ENCODE data around the gene MT1H.

DNA sequence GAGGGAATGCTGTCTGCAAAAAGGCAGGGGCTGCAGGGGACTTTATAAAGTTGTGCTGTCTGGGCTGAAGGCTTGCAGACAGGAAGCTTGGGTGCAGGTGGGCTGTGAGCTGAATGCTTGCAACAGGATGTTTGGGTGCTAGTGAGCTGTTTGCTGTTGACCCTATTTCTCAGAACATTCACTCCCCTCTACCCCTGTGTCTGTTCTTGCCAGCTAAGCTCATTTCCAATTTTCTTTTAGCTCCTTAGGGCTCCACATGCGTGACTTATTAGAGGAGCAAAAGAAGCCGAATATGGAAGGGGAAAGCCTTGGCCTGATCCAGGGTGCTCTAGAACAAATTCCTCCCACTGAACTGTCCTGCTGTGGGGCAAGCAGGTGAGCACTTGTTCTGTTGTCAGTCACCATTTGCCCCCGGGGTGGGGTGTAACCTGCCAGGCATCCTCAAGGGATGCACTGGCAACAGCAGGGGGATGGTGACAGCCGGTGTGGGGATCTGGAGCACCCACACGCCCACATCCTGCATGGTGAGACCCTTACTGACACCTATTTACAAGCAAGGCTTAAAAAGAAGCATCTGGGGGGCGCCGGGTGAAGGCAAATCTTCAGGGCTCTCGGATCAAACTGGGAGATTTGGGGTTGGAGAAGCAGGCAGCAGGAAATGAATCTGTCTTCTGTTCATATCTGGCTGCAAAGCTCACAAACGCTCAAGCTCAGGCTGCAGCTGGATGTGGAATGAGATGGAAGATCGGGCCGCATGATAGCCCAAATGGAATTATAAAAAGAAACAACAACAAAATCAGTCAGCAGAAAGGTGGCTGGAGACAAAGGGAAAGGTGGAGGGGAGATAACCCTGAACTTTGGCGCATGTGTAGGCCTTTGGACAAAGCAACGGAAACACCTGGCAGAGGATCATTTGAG, 39.2 kb downstream of the MT1H start:
- TF ChIP-seq, protein P1, sequence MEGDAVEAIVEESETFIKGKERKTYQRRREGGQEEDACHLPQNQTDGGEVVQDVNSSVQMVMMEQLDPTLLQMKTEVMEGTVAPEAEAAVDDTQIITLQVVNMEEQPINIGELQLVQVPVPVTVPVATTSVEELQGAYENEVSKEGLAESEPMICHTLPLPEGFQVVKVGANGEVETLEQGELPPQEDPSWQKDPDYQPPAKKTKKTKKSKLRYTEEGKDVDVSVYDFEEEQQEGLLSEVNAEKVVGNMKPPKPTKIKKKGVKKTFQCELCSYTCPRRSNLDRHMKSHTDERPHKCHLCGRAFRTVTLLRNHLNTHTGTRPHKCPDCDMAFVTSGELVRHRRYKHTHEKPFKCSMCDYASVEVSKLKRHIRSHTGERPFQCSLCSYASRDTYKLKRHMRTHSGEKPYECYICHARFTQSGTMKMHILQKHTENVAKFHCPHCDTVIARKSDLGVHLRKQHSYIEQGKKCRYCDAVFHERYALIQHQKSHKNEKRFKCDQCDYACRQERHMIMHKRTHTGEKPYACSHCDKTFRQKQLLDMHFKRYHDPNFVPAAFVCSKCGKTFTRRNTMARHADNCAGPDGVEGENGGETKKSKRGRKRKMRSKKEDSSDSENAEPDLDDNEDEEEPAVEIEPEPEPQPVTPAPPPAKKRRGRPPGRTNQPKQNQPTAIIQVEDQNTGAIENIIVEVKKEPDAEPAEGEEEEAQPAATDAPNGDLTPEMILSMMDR (IDR thresholded peaks at IDR 0.05): no peak
- no peak for TF ChIP-seq POLR2A (IDR thresholded peaks at IDR 0.05)
- no peak for TF ChIP-seq POLR2AphosphoS5 (IDR thresholded peaks at IDR 0.05)
